HCT116 (cell line): ENCODE data around the gene COL18A1. TPM values are rescaled to one million over a fixed set of nuclear protein-coding genes. Genes with fewer than 3 reads are reported as not detected.

ENCODE experiments used
- ATAC-seq: fragments of 200-7000 bp; cut with Tn5 transposase; 2 replicates; pipeline ENCODE4 v1.9.1; 2020; ENCODE audit warnings: mild to moderate bottlenecking, moderate library complexity
- BruUV-seq: library from RNA; stranded (reverse); fragments of 400-500 nt; replicated peaks from 2 replicates; lab custom pipeline; 2021; lab: Mats Ljungman, UMichigan
- CTCF ChIA-PET: fragments of 300-600 bp; sonication (Branson Sonifier 250); formaldehyde crosslinking; loops from one replicate; lab custom pipeline; 2021; ENCODE audit warnings: antibody characterized with exemption; lab: Charles Lee
- POLR2A ChIA-PET: fragments of 300-600, 350-600 bp; sonication (Branson Sonifier 250); formaldehyde crosslinking; loops from one replicate; lab custom pipeline; 2021; ENCODE audit warnings: antibody characterized with exemption; lab: Charles Lee
- RAD21 ChIA-PET, 2 experiments: fragments of 300-600 bp; sonication (Branson Sonifier 250); formaldehyde crosslinking; loops; one replicate each; lab custom pipeline; 2023; ENCODE audit warnings: low total read pairs in 2 of 2; ENCODE audit not compliant: uncharacterized antibody in 2 of 2, unreplicated experiment in 2 of 2, low non-redundant PET in 1 of 2; lab: Charles Lee
- DNase-seq: peaks from one replicate; pipeline ENCODE4 v3.0.0-alpha.2; 2010; ENCODE audit warnings: low read depth, low spot score
- H2AFZ ChIP-seq: fragments of 200-600 bp; shearing (Covaris generic), sonication (generic); 2 replicates; pipeline ENCODE4 v1.6.1; 2017; ENCODE audit warnings: low read depth, mixed run types, mixed read lengths, antibody characterized with exemption, low read length; ENCODE audit not compliant: poor library complexity, severe bottlenecking
- H3K27ac ChIP-seq: 2 replicates; pipeline ENCODE4 v1.5.1; 2012; ENCODE audit warnings: low read depth, low read length
- H3K27me3 ChIP-seq: fragments of 200-600 bp; sonication (generic); 2 replicates; pipeline ENCODE4 v1.6.1; 2016; ENCODE audit warnings: mixed run types, low read length, mixed read lengths; ENCODE audit not compliant: insufficient read depth
- H3K36me3 ChIP-seq, 2 experiments: fragments of 200-500 bp in 1 of 2; fragments of 200-600 bp in 1 of 2; sonication (Bioruptor generic) in 1 of 2; sonication (generic) in 1 of 2; 2 replicates each; pipeline versions ENCODE4 v1.5.1 to v1.6.1; 2014 to 2016; ENCODE audit warnings: low read length in 2 of 2, inconsistent platforms in 1 of 2, mixed read lengths in 1 of 2, mixed run types in 1 of 2; ENCODE audit not compliant: insufficient read depth in 2 of 2, control insufficient read depth in 1 of 2
- H3K4me1 ChIP-seq, 2 experiments: fragments of 200-600 bp in 1 of 2; sonication (generic) in 1 of 2; 2 replicates each; pipeline versions ENCODE4 v1.5.1 to v1.6.1; 2012 to 2017; ENCODE audit warnings: low read length in 2 of 2, inconsistent platforms in 1 of 2, mild to moderate bottlenecking in 1 of 2, mixed read lengths in 1 of 2, mixed run types in 1 of 2, moderate library complexity in 1 of 2; ENCODE audit not compliant: insufficient read depth in 2 of 2, control insufficient read depth in 1 of 2
- H3K4me2 ChIP-seq: fragments of 200-600 bp; sonication (generic); 2 replicates; pipeline ENCODE4 v1.6.1; 2017; ENCODE audit warnings: mixed run types, low read length, mixed read lengths
- H3K4me3 ChIP-seq, 2 experiments: fragments of 200-600 bp in 1 of 2; sonication (generic) in 1 of 2; replicated peaks in 1 of 2; 2 replicates each; pipeline ENCODE4 v1.5.1; 2011 to 2016; ENCODE audit warnings: low read length in 2 of 2, control low read depth in 1 of 2, low read depth in 1 of 2, mild to moderate bottlenecking in 1 of 2, mixed read lengths in 1 of 2, mixed run types in 1 of 2
- H3K79me2 ChIP-seq: fragments of 200-600 bp; sonication (generic); 2 replicates; pipeline ENCODE4 v1.6.1; 2017; ENCODE audit warnings: mild to moderate bottlenecking, mixed run types, low read length, moderate library complexity, mixed read lengths; ENCODE audit not compliant: insufficient read depth
- H3K9ac ChIP-seq: fragments of 200-600 bp; sonication (generic); 2 replicates; pipeline ENCODE4 v1.6.1; 2016; ENCODE audit warnings: low read length, mixed read lengths
- H3K9me2 ChIP-seq: fragments of 200-600 bp; sonication (generic), shearing (Covaris generic); 2 replicates; pipeline ENCODE4 v1.6.1; 2017; ENCODE audit warnings: mixed run types, mild to moderate bottlenecking, moderate library complexity; ENCODE audit not compliant: insufficient read depth
- H3K9me3 ChIP-seq, 2 experiments: fragments of 200-500 bp in 1 of 2; fragments of 200-600 bp in 1 of 2; sonication (Bioruptor generic) in 1 of 2; sonication (generic) in 1 of 2; 2 replicates each; pipeline ENCODE4 v1.6.1; 2014 to 2017; ENCODE audit warnings: low read length in 2 of 2, mixed read lengths in 2 of 2, inconsistent platforms in 1 of 2, low read depth in 1 of 2, mild to moderate bottlenecking in 1 of 2, mixed run types in 1 of 2, moderate library complexity in 1 of 2; ENCODE audit not compliant: control insufficient read depth in 1 of 2, insufficient read depth in 1 of 2
- H4K20me1 ChIP-seq: fragments of 200-600 bp; sonication (generic), shearing (Covaris generic); 2 replicates; pipeline ENCODE4 v1.6.1; 2017; ENCODE audit warnings: mixed run types, mild to moderate bottlenecking, moderate library complexity; ENCODE audit not compliant: insufficient read depth
- CBX3 ChIP-seq: IDR thresholded peaks from 2 replicates; pipeline ENCODE4 v1.6.1; 2012; ENCODE audit warnings: low read depth
- EZH2 ChIP-seq: fragments of 200-600 bp; sonication (generic); IDR thresholded peaks from 2 replicates; pipeline ENCODE4 v1.6.1; 2017; ENCODE audit warnings: antibody characterized with exemption, mixed run types
- SRF ChIP-seq: IDR thresholded peaks from 2 replicates; pipeline ENCODE4 v1.6.1; 2012; ENCODE audit warnings: low read depth
- ZNF274 ChIP-seq: fragments of 200-500 bp; sonication (Bioruptor generic); IDR thresholded peaks from 2 replicates; pipeline ENCODE4 v1.6.1; 2014; ENCODE audit warnings: mild to moderate bottlenecking, low read depth, low read length, inconsistent platforms
- intact Hi-C: fragments of 100-400 bp; cut with micrococcal nuclease; formaldehyde crosslinking; loops from 2 replicates; pipeline ENCODE4 v1.10.0; 2022
- total RNA-seq: library from RNA; stranded (reverse); gene quantifications from one replicate; pipeline ENCODE4 v1.2.1, GENCODE V29; 2021; ENCODE audit not compliant: unreplicated experiment
- TF ChIP-seq, protein P1 (sequence below): IDR thresholded peaks from 2 replicates; pipeline ENCODE4 v1.6.1; 2012
- TF ChIP-seq, protein P2 (sequence below), 3 experiments: fragments of 200-600 bp in 1 of 3; sonication (generic) in 1 of 3; IDR thresholded peaks in 2 of 3; conservative IDR thresholded peaks in 1 of 3; 2 replicates each; pipeline ENCODE4 v1.5.1; 2012 to 2017; ENCODE audit warnings: low read depth in 2 of 3, low read length in 2 of 3, antibody characterized with exemption in 1 of 3, borderline replicate concordance in 1 of 3, control low read depth in 1 of 3, mild to moderate bottlenecking in 1 of 3, mixed read lengths in 1 of 3, mixed run types in 1 of 3, moderate library complexity in 1 of 3; ENCODE audit not compliant: insufficient read depth in 1 of 3

COL18A1 gene
- total RNA-seq, 1 experiment from 2014 or later: 59.5 TPM

DNA sequence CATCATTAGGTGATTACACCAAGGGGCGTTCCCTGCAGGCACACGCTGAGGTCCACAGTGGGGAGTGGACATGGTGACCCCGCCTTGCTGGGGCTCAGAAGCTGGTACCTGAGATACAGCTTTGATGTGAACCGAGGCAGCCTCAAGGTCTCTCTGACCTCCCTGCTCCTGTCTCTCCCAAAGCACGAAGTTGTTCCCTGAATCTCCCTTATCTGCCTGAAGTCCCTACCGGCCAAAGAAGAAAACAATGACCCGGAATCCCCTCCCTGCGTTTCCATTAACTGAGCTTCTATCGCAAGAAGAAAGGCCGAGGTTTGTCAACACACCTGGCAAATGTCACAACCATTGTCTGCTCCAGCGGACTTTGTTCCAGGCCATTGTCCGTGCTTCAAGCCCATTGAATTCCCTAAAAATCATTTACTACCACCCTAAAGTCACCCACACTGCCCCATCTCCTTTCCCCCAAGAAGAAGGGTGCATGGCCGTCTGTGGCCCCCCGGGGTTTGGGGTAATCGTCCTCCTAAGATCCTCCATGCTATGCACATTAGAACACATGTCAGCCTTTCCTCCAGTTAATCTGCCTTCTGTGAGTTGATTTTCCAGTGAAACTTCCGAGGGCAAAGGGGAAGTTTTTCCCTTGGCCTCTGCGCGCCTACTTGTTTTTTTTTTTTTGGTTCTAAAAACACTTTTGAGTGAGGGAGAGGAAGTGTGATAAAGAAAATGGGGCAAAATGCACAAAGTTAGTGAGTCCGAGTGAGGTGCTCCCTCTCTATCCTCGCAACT is 48.1 kb upstream of the COL18A1 start:
- Histone ChIP-seq H4K20me1 (no peaks in the 10 kb centered on the region), H3K4me3 (no peak overlapping the region), H3K27me3 (no peaks in the 10 kb centered on the region)
- no peak for DNase-seq
- no TSS peak for BruUV-seq
- intact Hi-C loops: no loop called here
- TF ChIP-seq EZH2 (no peak), SRF (no peak), ZNF274 (no peak), CBX3 (no peak)
- TF ChIP-seq, protein P1, sequence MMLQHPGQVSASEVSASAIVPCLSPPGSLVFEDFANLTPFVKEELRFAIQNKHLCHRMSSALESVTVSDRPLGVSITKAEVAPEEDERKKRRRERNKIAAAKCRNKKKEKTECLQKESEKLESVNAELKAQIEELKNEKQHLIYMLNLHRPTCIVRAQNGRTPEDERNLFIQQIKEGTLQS: no peak
- TF ChIP-seq, all 23 proteins: peak for 0
- H3K9me3 ChIP-seq: no peaks in the 10 kb centered on the region
- H3K4me2 ChIP-seq: no peak overlapping the region
- no peaks in the 10 kb centered on the region for H3K36me3 ChIP-seq
- CTCF ChIA-PET: no interaction called here
- H3K27ac ChIP-seq: no peak overlapping the region
- H3K9me2 ChIP-seq: no peaks in the 10 kb centered on the region
- no peaks in the 10 kb centered on the region for H3K79me2 ChIP-seq
- no peak overlapping the region for H2AFZ ChIP-seq
- no peak overlapping the region for H3K9ac ChIP-seq
- ATAC-seq: no peak
- H3K4me1 ChIP-seq: peaks cover 0 to 14% of the 10 kb centered on the region in 2 experiments; a peak in 1 of 4 replicates
- POLR2A ChIA-PET: no interaction called here
- RAD21 ChIA-PET: no interaction called here

DNA sequence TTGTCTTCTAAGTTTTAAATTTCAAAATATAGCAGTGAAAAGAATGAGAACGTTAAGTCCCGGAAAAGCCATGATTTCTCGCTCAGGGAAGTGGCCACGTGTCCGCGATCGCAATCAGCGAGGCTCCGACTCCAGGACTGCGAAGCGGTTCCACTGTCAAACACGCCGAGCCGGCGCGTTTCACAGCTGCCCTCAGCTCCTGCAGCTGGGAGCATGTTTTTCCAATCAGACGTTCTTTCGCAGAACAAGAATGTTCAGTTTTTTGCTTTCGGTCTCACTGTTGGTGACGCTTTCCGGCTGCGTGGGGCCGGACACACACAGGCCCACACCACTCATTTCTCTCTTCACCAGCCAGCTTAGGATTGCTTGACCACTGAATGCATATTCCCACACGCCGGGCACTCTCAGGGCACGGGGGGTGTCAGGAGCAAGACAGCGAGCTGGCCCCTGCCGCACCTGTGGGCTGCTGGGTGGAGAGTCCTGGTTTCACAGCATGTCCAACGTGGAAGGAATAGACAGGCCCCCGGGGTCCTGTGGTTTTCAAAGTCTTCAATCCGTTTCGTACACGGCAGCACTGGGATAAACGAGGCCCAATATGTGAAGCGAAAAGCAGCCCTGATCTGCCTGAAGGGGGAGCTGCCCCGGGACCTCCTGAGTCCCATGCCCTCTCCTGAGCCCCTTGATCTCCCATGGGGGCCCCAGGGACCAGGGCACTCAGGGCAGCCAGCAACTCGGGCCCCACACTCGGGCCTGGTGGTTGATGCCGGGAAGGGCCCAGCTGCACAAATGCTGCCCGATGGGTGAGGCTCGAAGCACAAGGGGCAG is 47.3 kb upstream of the COL18A1 start:
- Histone ChIP-seq H3K9me2 (no peaks in the 10 kb centered on the region), H3K36me3 (no peaks in the 10 kb centered on the region), H3K4me2 (no peak overlapping the region), H3K9me3 (no peaks in the 10 kb centered on the region), H3K4me3 (no peak overlapping the region), H3K9ac (no peak overlapping the region), H3K79me2 (no peaks in the 10 kb centered on the region), H3K4me1 (peaks cover 0 to 20% of the 10 kb centered on the region in 2 experiments; a peak in 2 of 4 replicates), H3K27ac (no peak overlapping the region), H3K27me3 (no peaks in the 10 kb centered on the region), H4K20me1 (no peaks in the 10 kb centered on the region), H2AFZ (no peak overlapping the region)
- no peak for TF ChIP-seq ZNF274
- no peak for TF ChIP-seq CBX3
- TF ChIP-seq, protein P2, sequence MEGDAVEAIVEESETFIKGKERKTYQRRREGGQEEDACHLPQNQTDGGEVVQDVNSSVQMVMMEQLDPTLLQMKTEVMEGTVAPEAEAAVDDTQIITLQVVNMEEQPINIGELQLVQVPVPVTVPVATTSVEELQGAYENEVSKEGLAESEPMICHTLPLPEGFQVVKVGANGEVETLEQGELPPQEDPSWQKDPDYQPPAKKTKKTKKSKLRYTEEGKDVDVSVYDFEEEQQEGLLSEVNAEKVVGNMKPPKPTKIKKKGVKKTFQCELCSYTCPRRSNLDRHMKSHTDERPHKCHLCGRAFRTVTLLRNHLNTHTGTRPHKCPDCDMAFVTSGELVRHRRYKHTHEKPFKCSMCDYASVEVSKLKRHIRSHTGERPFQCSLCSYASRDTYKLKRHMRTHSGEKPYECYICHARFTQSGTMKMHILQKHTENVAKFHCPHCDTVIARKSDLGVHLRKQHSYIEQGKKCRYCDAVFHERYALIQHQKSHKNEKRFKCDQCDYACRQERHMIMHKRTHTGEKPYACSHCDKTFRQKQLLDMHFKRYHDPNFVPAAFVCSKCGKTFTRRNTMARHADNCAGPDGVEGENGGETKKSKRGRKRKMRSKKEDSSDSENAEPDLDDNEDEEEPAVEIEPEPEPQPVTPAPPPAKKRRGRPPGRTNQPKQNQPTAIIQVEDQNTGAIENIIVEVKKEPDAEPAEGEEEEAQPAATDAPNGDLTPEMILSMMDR (IDR thresholded peaks at IDR 0.05 in 2 of 3, conservative IDR thresholded peaks at IDR 0.05 in 1 of 3; ENCODE audit: borderline replicate concordance in 1 of 3, insufficient read depth in 1 of 3, low read depth in 2 of 3, low read length in 2 of 3): peak in 2 of 3 experiments; percentile 31 to 38; a peak in 4 of 6 replicates
- intact Hi-C loops: no loop called here
- DNase-seq (no peak), ATAC-seq (peak; percentile 39; the same call in 1 of the 2 replicates)
- ChIA-PET CTCF (no interaction called here), RAD21 (interaction anchor here in 1 of 2 experiments (0.5 kb wide), 1 partner anchor 21 kb away, joined by 3 read pairs; no protein-coding TSS in a partner anchor), POLR2A (no interaction called here)
- no TSS peak for BruUV-seq
